Right lobe of liver (tissue), 4 donors: ENCODE results near the gene PDHA1.

Experiments
- POLR2A ChIP-seq: fragments of 450-650 bp; IDR thresholded peaks from one replicate; pipeline ENCODE4 v1.6.1; 2017; ENCODE audit warnings: antibody characterized with exemption, mild to moderate bottlenecking
- TF ChIP-seq, protein P1 (sequence below), 4 donors: fragments of 200-600 bp in 3 of 4; fragments of 450-650 bp in 1 of 4; IDR thresholded peaks; one replicate each; pipeline versions ENCODE4 v1.5.1 to v1.8.0; 2016 to 2022; ENCODE audit warnings: antibody characterized with exemption in 4 of 4, mild to moderate bottlenecking in 2 of 4
- donor health status: DM: no; HTN: no; CAD: no.
- donor health status: DM: no; HTN: no; CAD: no.
- donor health status: DM: no; HTN: yes; CAD: no.

DNA sequence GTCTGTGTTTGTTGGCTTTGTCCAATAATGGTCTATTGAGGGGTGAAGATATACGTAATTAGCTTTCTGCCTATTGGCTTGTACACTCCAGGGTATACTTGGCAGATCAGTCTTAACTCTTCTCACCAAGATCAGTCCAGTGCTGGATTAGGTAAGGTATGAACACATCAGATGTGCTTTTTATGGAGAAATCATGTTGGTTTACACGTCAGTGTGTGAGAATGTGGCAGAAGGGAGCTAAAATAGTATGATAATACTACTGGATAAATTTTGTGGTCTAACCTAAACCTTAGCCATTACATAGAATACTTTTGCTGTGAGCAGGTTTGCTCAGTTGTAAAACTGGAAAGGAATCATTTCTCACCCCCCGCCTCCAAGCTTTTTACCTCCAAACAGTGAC lies 4.2 kb downstream of the PDHA1 start:
- TF ChIP-seq POLR2A = no peak
- TF ChIP-seq, protein P1, sequence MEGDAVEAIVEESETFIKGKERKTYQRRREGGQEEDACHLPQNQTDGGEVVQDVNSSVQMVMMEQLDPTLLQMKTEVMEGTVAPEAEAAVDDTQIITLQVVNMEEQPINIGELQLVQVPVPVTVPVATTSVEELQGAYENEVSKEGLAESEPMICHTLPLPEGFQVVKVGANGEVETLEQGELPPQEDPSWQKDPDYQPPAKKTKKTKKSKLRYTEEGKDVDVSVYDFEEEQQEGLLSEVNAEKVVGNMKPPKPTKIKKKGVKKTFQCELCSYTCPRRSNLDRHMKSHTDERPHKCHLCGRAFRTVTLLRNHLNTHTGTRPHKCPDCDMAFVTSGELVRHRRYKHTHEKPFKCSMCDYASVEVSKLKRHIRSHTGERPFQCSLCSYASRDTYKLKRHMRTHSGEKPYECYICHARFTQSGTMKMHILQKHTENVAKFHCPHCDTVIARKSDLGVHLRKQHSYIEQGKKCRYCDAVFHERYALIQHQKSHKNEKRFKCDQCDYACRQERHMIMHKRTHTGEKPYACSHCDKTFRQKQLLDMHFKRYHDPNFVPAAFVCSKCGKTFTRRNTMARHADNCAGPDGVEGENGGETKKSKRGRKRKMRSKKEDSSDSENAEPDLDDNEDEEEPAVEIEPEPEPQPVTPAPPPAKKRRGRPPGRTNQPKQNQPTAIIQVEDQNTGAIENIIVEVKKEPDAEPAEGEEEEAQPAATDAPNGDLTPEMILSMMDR (IDR thresholded peaks at IDR 0.05) = no peak
